Right cardiac atrium (tissue), 5 donors: ENCODE measurements around the gene TIE1. TPM values are rescaled to one million over a fixed set of nuclear protein-coding genes. Genes with fewer than 3 reads are reported as not detected.

Experiments
- ATAC-seq, 2 donors: fragments of 200-7000 bp; cut with Tn5 transposase; one replicate each; pipeline versions ENCODE4 v1.8.0 to v1.9.1; 2020; ENCODE audit warnings: moderate library complexity in 2 of 2, mild to moderate bottlenecking in 1 of 2
- DNase-seq, 3 donors: peaks; one replicate each; pipeline ENCODE4 v3.0.0-alpha.2; 2020
- H3K27ac ChIP-seq: one replicate; pipeline ENCODE4 v1.5.1; 2013; ENCODE audit warnings: mild to moderate bottlenecking, low read length, control low read depth, moderate library complexity
- H3K27me3 ChIP-seq: one replicate; pipeline ENCODE4 v1.6.1; 2013; ENCODE audit not compliant: control insufficient read depth, insufficient read depth
- H3K4me1 ChIP-seq: one replicate; pipeline ENCODE4 v1.6.1; 2013; ENCODE audit warnings: low read length; ENCODE audit not compliant: control insufficient read depth, insufficient read depth
- H3K4me3 ChIP-seq: one replicate; pipeline ENCODE4 v1.5.1; 2013; ENCODE audit warnings: low read length, control low read depth
- H3K9me3 ChIP-seq: one replicate; pipeline ENCODE4 v1.6.1; 2013; ENCODE audit warnings: low read length; ENCODE audit not compliant: control insufficient read depth
- WGBS: extraction: QIAGEN DNeasy Blood & Tissue Kit; methylation state at CpG from one replicate; pipeline ENCODE4 v1.1.7; 2013; 5-methylcytosine and 5-hydroxymethylcytosine counted together
- intact Hi-C, 4 donors: fragments of 100-400 bp; cut with DNase I; formaldehyde crosslinking; loops; one replicate each; pipeline versions ENCODE4 v1.11.0 to v1.14.0; 2022 to 2023
- polyA plus RNA-seq: library from polyadenylated mRNA; stranded (reverse); fragments of 200-250 nt; gene quantifications from one replicate; pipeline ENCODE4 v1.2.3, GENCODE V29; 2013
- total RNA-seq, 4 donors: library from RNA; stranded (reverse); fragmentation: NEBNext Ultra II Directional; extraction: Animal tissue kit (Norgen Biotek cat#: 25700); gene quantifications; one replicate each; pipeline ENCODE4 v1.2.1, GENCODE V29; 2021
- donor health status: healthy with polysubstance abuse.
- donor health status: DM: no; HTN: yes; CAD: no.
- donor health status: DM: no; HTN: no; CAD: no.
- donor health status: DM: no; HTN: yes; CAD: no; lungs with severe emphysema.
- donor health status: DM: yes; HTN: yes; CAD: no.

Gene TIE1
- total and polyA plus RNA-seq, 5 donors: 21.7 to 49.4 (median 40.1) TPM

DNA sequence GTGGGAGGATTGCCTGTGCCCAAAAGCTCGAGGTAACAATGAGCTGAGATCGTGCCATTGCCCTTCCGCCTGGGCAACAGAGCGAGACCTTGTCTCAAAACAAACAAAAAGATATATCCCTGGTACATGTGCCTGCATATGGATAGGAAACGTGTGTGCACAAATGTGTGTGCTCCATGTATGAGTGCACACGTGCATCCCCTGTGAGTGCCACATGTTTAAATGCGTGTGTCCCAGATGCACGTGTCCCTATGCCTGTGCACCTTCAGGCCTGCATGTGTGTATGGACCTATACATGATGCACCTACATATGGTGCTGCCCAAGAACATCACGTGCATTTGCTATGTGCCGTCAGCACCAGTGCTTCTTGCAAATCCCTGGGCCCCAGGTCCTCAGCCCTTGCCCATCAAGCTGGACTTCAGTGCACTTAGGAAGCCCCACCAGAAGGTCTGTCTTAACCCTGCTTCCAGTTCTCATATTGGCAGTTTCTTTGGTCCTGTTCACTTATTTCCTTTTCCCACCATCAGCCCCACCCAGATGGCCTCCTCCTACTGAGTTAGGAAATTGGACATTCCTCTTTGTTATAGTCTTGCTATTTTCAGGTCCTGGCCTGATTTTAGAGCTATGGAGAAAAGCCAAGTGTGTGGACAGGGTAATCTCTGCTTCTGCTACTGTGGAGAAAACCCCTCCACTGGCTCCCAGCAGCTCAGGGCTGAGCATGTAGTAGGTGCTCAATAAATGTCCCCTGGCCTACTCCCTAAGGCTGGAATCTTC is 15.4 kb downstream of the TIE1 start:
- WGBS: 91% methylated on average over 10 of the region's 10 CpGs
- H3K4me3 ChIP-seq: no peak overlapping the region
- ATAC-seq (no peak), DNase-seq (no peak)
- H3K9me3 ChIP-seq: no peaks in the 10 kb centered on the region
- peaks cover 3% of the 10 kb centered on the region for H3K4me1 ChIP-seq
- intact Hi-C loops: no loop called here
- H3K27ac ChIP-seq: no peak overlapping the region
- no peaks in the 10 kb centered on the region for H3K27me3 ChIP-seq

DNA sequence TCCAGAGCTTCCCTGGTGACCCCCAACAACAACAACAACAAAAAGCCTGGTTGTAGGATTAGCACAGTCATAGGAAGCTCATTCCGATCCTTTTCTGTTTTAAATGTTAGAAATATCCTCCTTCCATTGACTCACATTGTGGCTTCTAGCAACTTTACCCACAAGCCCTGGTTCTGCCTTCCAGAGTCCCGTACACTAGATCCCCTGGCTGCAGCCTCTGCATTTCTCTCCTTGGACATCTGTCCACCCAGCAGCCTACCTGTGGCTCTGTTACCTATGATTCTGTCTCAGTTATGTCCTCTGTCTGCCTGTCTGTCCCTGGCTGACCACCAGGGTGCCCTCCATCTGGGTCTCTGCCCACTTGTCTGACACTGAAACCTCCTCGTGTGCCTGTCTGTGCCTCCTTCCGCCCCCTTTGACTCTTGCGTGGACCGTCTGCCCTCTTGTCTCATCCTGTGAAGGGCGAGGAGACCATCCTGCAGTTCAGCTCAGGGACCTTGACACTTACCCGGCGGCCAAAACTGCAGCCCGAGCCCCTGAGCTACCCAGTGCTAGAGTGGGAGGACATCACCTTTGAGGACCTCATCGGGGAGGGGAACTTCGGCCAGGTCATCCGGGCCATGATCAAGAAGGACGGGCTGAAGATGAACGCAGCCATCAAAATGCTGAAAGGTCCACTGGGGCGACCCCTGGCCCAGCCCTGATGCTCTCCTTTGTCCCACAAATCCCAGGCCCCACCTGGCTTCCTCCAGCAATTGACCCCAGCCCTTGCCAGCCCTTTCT is 16.1 kb downstream of the TIE1 start:
- Histone ChIP-seq H3K4me3 (no peak overlapping the region), H3K27me3 (no peaks in the 10 kb centered on the region), H3K4me1 (peaks cover 3% of the 10 kb centered on the region), H3K27ac (no peak overlapping the region), H3K9me3 (no peaks in the 10 kb centered on the region)
- DNase-seq (no peak), ATAC-seq (no peak)
- 90% methylated on average over 16 of the region's 16 CpGs for WGBS
- intact Hi-C loops: no loop called here

DNA sequence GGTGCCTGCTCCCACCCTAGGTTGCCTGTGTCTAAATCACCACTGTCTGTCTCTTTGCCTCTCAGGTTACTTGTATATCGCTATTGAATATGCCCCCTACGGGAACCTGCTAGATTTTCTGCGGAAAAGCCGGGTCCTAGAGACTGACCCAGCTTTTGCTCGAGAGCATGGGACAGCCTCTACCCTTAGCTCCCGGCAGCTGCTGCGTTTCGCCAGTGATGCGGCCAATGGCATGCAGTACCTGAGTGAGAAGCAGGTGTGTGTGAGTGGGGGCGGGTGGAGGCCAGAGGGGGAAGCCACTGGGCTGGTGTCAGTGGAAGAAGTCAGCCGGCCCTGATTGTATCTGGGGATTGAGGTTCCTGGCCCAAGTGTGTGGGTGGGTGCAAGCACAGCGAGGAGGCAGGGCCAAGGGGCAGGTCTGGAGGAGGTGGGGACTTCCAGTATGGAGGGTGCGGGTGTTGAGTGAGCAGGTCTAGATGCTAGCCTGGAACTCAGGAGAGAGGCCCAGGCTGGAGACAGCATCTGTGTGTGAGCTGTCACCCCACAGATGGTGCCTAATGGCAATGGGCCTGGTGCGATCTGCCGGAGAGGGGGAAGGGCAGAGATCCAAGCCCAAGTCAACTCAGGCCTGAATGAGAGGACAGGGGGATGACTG is 17.2 kb downstream of the TIE1 start:
- intact Hi-C loops: no loop called here
- Histone ChIP-seq H3K9me3 (no peaks in the 10 kb centered on the region), H3K27ac (no peak overlapping the region), H3K27me3 (no peaks in the 10 kb centered on the region), H3K4me3 (no peak overlapping the region), H3K4me1 (peaks cover 3% of the 10 kb centered on the region)
- 84% methylated on average over 15 of the region's 15 CpGs for WGBS
- ATAC-seq (peak; percentile 3 to 14), DNase-seq (no peak)

DNA sequence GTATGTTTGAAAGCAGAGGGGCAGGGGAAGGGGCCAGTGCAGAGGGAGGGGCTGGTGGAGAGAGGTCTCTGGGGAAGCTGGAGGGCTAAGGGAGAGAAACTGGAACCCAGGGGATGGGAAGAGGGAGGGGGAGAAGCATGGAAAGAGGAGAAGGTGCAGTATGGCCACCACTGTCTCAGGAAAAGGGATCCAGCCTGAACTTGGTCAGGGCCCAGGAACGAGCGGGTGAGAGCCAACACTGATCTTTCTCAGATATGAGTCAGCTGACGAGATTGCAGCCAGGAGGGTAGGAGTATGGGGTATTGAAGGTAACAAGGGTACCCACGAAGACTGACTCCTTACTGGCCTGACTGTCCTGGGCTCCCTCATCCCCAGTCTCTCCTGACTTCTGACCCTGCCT is 18.0 kb downstream of the TIE1 start:
- WGBS: 71% methylated on average over 4 of the region's 4 CpGs
- Histone ChIP-seq H3K9me3 (no peaks in the 10 kb centered on the region), H3K4me3 (no peak overlapping the region), H3K4me1 (peaks cover 3% of the 10 kb centered on the region), H3K27me3 (no peaks in the 10 kb centered on the region), H3K27ac (no peak overlapping the region)
- no peak for DNase-seq
- ATAC-seq: no peak
- intact Hi-C loops: no loop called here

DNA sequence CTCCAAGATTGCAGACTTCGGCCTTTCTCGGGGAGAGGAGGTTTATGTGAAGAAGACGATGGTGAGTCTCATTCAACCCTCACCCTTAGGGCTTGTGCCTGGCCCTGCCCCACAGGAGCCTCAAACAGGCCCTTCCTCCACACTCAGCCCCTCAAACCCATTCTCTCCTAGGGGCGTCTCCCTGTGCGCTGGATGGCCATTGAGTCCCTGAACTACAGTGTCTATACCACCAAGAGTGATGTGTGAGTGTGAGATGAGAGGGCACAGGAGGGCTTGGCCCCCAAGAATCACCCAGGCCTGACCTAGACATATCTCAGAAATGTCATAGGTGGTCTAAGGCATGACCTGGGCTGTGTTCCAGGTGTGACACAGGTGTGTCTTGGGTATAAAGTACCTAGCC is 18.5 kb downstream of the TIE1 start:
- ATAC-seq (no peak), DNase-seq (no peak)
- Histone ChIP-seq H3K4me1 (peaks cover 3% of the 10 kb centered on the region), H3K27ac (no peak overlapping the region), H3K9me3 (no peaks in the 10 kb centered on the region), H3K4me3 (no peak overlapping the region), H3K27me3 (no peaks in the 10 kb centered on the region)
- 96% methylated on average over 5 of the region's 5 CpGs for WGBS
- intact Hi-C loops: no loop called here

DNA sequence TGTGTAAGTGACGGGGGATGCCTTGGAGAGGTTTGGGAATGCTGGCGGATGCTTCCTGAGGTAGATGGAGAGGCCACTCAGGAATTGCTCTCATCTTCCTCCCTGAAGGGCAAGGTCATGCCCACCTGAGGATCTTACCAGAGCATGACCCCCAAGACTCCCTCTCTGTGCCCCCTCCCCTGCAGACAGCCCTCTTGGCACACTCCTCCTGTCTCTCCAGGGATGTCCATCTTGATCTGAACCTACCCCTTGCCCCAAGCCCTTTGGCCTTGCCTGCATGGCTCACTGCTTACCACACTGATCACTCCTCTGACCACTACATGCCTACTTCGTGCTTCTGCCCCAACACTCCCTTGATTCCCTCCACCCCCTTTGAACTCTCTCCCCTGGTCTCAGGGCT is 19.0 kb downstream of the TIE1 start:
- intact Hi-C loops: no loop called here
- no peak for DNase-seq

DNA sequence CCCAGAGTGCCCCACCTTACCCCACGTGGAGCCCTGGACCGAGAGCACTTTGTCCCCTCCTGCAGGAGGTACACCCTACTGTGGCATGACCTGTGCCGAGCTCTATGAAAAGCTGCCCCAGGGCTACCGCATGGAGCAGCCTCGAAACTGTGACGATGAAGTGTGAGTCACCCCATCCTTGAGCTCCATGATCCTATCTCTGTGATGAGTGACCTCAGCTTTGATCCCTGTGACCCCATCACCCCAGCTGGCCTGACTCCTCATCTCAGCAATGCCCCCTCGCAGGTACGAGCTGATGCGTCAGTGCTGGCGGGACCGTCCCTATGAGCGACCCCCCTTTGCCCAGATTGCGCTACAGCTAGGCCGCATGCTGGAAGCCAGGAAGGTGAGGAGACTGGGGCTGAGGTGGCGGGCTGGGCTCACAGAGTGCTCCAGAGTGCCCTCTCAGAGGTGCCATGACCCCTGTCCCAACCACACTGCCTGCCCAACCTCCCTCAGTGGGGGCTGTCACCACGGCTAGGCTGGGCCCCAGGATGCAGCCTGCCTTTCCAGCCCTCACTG is 20.6 kb downstream of the TIE1 start:
- Histone ChIP-seq H3K4me3 (no peak overlapping the region), H3K27ac (no peak overlapping the region), H3K4me1 (peaks cover 3% of the 10 kb centered on the region), H3K27me3 (no peaks in the 10 kb centered on the region), H3K9me3 (no peaks in the 10 kb centered on the region)
- intact Hi-C loops: no loop called here
- DNase-seq (no peak), ATAC-seq (no peak)
- WGBS: 93% methylated on average over 16 of the region's 16 CpGs

More for the DNA sequence above, 19.0 kb downstream of the TIE1 start:
- Histone ChIP-seq H3K4me3 (no peak overlapping the region), H3K27me3 (no peaks in the 10 kb centered on the region), H3K4me1 (peaks cover 3% of the 10 kb centered on the region), H3K9me3 (no peaks in the 10 kb centered on the region), H3K27ac (no peak overlapping the region)
- WGBS: 67% methylated on average over 3 of the region's 3 CpGs
- ATAC-seq: no peak

DNA sequence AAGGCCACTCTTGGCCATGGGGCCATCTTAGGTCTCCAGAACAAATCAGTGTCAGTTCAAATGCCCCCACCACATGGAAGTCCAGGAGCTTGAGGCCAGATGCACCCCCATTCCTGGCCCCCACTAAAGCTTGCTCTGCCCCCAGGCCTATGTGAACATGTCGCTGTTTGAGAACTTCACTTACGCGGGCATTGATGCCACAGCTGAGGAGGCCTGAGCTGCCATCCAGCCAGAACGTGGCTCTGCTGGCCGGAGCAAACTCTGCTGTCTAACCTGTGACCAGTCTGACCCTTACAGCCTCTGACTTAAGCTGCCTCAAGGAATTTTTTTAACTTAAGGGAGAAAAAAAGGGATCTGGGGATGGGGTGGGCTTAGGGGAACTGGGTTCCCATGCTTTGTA is 21.7 kb downstream of the TIE1 start:
- DNase-seq (no peak), ATAC-seq (no peak)
- Histone ChIP-seq H3K4me1 (peaks cover 3% of the 10 kb centered on the region), H3K9me3 (no peaks in the 10 kb centered on the region), H3K27ac (no peak overlapping the region), H3K4me3 (no peak overlapping the region), H3K27me3 (no peaks in the 10 kb centered on the region)
- 94% methylated on average over 5 of the region's 5 CpGs for WGBS
- intact Hi-C loops: no loop called here

DNA sequence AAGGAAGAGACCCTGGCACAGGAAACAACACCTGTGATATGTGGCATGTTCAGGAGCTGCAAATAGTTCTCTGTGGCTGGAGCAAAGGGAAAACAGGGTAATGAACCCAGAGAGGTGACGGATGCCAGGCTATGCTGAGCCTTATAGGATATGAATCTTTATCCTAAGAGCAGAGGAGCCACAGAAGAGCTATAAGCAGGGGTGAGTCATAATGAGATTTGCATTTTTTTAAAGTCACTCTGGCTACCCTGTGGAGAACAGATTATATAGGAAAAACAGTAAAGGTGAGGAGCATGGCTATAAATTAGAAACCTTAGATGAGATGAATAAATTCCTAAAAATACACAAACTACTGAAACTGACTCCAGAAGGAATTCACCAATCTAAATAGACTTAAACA is 24.0 kb downstream of the TIE1 start:
- 94% methylated on average over 1 of the region's 1 CpG for WGBS
- intact Hi-C loops: no loop called here

DNA sequence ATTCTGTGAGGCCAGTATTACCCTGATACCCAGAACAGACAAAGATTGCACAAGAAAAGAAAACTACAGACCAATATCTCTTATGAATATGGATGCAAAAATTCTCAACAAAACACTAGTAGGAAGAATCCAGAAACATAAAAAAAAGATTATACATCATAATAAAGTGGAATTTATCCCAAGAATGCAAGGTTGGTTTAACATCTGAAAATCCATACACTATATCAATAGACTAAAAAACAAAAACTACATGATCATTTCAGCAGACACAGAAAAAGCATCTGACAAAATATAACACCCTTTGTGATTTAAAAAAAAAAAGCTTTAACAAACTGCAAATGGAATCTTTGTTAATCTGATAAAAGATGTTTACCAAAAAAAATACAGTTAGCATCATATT is 24.6 kb downstream of the TIE1 start:
- H3K27me3 ChIP-seq: no peaks in the 10 kb centered on the region
- H3K4me1 ChIP-seq: peaks cover 6% of the 10 kb centered on the region
- intact Hi-C loops: no loop called here
- H3K9me3 ChIP-seq: no peaks in the 10 kb centered on the region
- no peak overlapping the region for H3K4me3 ChIP-seq
- H3K27ac ChIP-seq: no peak overlapping the region
- ATAC-seq: no peak
- DNase-seq: no peak

More for the DNA sequence above, 24.0 kb downstream of the TIE1 start:
- H3K27me3 ChIP-seq: no peaks in the 10 kb centered on the region
- no peaks in the 10 kb centered on the region for H3K9me3 ChIP-seq
- ATAC-seq (no peak), DNase-seq (no peak)
- no peak overlapping the region for H3K27ac ChIP-seq
- H3K4me1 ChIP-seq: peaks cover 2% of the 10 kb centered on the region
- no peak overlapping the region for H3K4me3 ChIP-seq
